Upper lobe of left lung (tissue), 6 donors: ENCODE results near the gene AFF3. TPM values are rescaled to one million over a fixed set of nuclear protein-coding genes. Genes with fewer than 3 reads are reported as not detected.
A peak's percentile ranks its signal among the peaks of the same experiment; 100 is the strongest.

Source experiments
- ATAC-seq, 2 donors: fragments of 200-7000 bp; cut with Tn5 transposase; one replicate each; pipeline ENCODE4 v1.9.1; 2022; ENCODE audit warnings: mild to moderate bottlenecking in 2 of 2, moderate library complexity in 2 of 2; ENCODE audit not compliant: low FRiP score in 2 of 2
- DNase-seq, 2 donors: peaks; one replicate each; pipeline ENCODE4 v3.0.0-alpha.2; 2019 to 2020
- H3K27ac ChIP-seq, 4 donors: fragments of 200-600 bp; sonication (generic); one replicate each; pipeline ENCODE4 v1.5.1; 2016 to 2019
- H3K27me3 ChIP-seq, 4 donors: fragments of 200-600 bp; sonication (generic); one replicate each; pipeline ENCODE4 v1.5.1; 2017 to 2019
- H3K36me3 ChIP-seq, 4 donors: fragments of 200-600 bp; sonication (generic); one replicate each; pipeline ENCODE4 v1.5.1; 2016 to 2019
- H3K4me1 ChIP-seq, 4 donors: fragments of 200-600 bp; sonication (generic); one replicate each; pipeline ENCODE4 v1.5.1; 2018 to 2019
- H3K4me3 ChIP-seq, 4 donors: fragments of 200-600 bp; sonication (generic); one replicate each; pipeline ENCODE4 v1.5.1; 2017 to 2019; ENCODE audit warnings: mild to moderate bottlenecking in 2 of 4, moderate library complexity in 1 of 4
- H3K9me3 ChIP-seq, 4 donors: fragments of 200-600 bp; sonication (generic); one replicate each; pipeline ENCODE4 v1.5.1; 2018 to 2019
- EP300 ChIP-seq, 4 donors: sonication (generic); formaldehyde crosslinking; IDR thresholded peaks; one replicate each; pipeline ENCODE4 v1.5.1; 2017; ENCODE audit warnings: antibody characterized with exemption in 4 of 4, control low read depth in 2 of 4
- POLR2A ChIP-seq, 4 donors: fragments of 450-650 bp; IDR thresholded peaks; one replicate each; pipeline ENCODE4 v1.5.1; 2016 to 2017; ENCODE audit warnings: antibody characterized with exemption in 4 of 4, mild to moderate bottlenecking in 2 of 4
- POLR2AphosphoS5 ChIP-seq, 2 donors: sonication (generic); formaldehyde crosslinking; IDR thresholded peaks; one replicate each; pipeline ENCODE4 v1.5.1; 2017; ENCODE audit warnings: antibody characterized with exemption in 2 of 2
- WGBS, 2 donors: methylation state at CpG; one replicate each; pipeline ENCODE4 v1.1.5; 2017 to 2018; 5-methylcytosine and 5-hydroxymethylcytosine counted together
- total RNA-seq, 6 donors: library from RNA; depleted of rRNA in 4 of 6; stranded (reverse); fragments of >200 nt in 4 of 6; gene quantifications; one replicate each; pipeline versions ENCODE4 v1.1.0 to v1.2.1, GENCODE V29; 2016 to 2021
- TF ChIP-seq, protein P1 (sequence below), 6 experiments: fragments of 450-650 bp in 4 of 6; fragments of 200-600 bp in 2 of 6; sonication (generic) in 2 of 6; IDR thresholded peaks; one replicate each; pipeline ENCODE4 v1.5.1; 2016 to 2019; ENCODE audit warnings: antibody characterized with exemption in 6 of 6
- donor health status: DM: no; HTN: no; CAD: no; lungs with moderate emphysema.
- donor health status: DM: no; HTN: yes; CAD: no; lungs with severe emphysema.

The AFF3 gene
- total RNA-seq, 6 donors from 2014 or later, result 21.0 to 195 (median 47.9) TPM

DNA sequence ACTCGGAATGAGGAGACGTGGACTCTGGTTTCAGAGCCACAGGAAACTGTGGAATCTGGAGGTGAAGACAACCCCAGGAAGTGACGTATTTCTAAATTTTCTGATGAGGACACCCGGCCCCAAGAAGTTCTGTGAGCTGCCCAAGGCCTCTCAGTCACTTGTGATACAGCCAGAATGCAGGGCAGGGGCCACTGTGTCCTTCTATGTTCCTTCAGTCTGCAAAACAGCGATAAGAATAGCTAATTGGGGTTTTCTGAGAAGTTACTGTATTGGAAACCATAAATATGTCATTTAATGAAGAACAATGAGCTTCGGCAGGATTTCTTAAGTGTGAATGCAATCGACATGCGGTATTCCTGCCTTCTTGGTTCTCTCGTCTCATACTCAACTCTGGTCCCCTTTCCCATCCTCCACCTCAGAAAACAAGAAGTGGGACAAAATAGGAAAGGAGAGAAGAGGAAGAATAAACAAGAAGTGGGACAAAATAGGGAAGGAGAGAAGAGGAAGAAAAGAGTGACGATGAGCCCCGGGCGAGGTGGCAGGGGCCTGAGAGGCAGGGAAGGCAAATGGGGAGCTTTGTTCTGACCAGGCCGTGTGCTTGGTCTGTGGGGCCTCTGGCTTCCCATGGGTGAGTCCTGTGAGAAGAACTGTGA lies 370.6 kb downstream of the AFF3 start:
- Histone ChIP-seq H3K4me1 (no peaks in the 10 kb centered on the region), H3K27me3 (no peaks in the 10 kb centered on the region), H3K36me3 (no peaks in the 10 kb centered on the region), H3K4me3 (no peak overlapping the region), H3K27ac (peak overlapping the region in 3 of 4 donors; percentile 13 to 44 (median 15)), H3K9me3 (peaks cover 0 to 3% (median 0%) of the 10 kb centered on the region in 4 donors)
- DNase-seq, result peak; percentile 20 to 59
- 72 to 84% methylated on average over 13 of the region's 13 CpGs for WGBS, 2 donors
- TF ChIP-seq EP300 (IDR thresholded peaks at IDR 0.05) (no peak), POLR2A (IDR thresholded peaks at IDR 0.05) (no peak), POLR2AphosphoS5 (IDR thresholded peaks at IDR 0.05) (no peak)
- TF ChIP-seq, protein P1, sequence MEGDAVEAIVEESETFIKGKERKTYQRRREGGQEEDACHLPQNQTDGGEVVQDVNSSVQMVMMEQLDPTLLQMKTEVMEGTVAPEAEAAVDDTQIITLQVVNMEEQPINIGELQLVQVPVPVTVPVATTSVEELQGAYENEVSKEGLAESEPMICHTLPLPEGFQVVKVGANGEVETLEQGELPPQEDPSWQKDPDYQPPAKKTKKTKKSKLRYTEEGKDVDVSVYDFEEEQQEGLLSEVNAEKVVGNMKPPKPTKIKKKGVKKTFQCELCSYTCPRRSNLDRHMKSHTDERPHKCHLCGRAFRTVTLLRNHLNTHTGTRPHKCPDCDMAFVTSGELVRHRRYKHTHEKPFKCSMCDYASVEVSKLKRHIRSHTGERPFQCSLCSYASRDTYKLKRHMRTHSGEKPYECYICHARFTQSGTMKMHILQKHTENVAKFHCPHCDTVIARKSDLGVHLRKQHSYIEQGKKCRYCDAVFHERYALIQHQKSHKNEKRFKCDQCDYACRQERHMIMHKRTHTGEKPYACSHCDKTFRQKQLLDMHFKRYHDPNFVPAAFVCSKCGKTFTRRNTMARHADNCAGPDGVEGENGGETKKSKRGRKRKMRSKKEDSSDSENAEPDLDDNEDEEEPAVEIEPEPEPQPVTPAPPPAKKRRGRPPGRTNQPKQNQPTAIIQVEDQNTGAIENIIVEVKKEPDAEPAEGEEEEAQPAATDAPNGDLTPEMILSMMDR (IDR thresholded peaks at IDR 0.05), result no peak
- peak; percentile 54 to 84 for ATAC-seq

DNA sequence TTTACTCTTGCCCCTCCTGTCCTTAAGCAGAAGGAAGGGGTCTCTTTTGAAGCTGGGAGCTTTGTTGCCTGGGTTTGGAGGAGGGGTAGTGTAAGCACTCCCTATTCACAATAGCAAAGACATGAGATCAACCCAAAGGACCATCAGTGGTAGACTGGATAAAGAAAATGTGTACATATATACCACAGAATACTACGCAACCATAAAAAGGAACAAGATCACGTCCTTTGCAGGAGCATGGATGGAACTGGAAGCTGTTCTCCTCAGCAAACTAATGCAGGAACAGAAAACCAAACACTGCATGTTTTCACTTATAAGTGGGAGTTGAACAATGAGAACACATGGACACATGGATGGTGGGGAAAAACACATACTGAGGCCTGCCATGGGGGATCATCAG lies 371.5 kb downstream of the AFF3 start:
- ATAC-seq (no peak), DNase-seq (no peak)
- Histone ChIP-seq H3K4me3 (no peak overlapping the region), H3K27me3 (no peaks in the 10 kb centered on the region), H3K4me1 (no peaks in the 10 kb centered on the region), H3K36me3 (no peaks in the 10 kb centered on the region), H3K27ac (no peak overlapping the region), H3K9me3 (peaks cover 0 to 3% (median 0%) of the 10 kb centered on the region in 4 donors)
- WGBS, 2 donors, result 34 to 45% methylated on average over 2 of the region's 2 CpGs
- TF ChIP-seq EP300 (IDR thresholded peaks at IDR 0.05), result no peak
- TF ChIP-seq POLR2A (IDR thresholded peaks at IDR 0.05), result no peak
- no peak for TF ChIP-seq POLR2AphosphoS5 (IDR thresholded peaks at IDR 0.05)
- TF ChIP-seq, protein P1 (IDR thresholded peaks at IDR 0.05), result no peak

DNA sequence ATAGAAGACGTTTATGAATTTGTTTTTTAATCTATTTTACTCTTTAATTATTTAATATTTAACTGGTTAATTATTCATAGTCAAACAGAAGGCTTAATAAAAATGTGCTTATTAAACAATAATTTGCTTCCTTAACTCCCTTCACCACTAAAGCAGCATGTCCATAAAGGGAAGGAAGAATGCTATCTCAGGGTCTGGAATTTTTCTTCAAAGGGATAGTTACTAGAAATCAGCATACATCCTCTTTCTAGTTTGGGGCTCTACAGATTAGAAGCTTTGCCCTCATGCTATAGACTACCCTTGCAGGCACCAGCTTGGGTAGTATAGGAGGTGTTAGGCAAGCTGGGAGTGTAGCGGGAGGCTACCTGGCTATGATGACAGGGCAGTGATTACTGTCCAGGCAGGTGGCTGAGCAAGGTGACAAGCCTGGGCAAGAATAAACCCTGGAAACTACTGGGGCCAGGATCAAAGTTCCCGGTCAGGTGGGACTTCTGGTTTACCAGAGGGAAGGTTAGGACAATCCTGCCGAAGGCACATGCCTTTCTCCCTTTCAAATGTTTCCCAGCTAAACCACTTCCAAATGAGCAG lies 376.6 kb downstream of the AFF3 start:
- H3K9me3 ChIP-seq, result peaks cover 0 to 3% (median 0%) of the 10 kb centered on the region in 4 donors
- H3K27ac ChIP-seq, result no peak overlapping the region
- TF ChIP-seq, protein P1 (IDR thresholded peaks at IDR 0.05), result no peak
- TF ChIP-seq EP300 (IDR thresholded peaks at IDR 0.05) (no peak), POLR2AphosphoS5 (IDR thresholded peaks at IDR 0.05) (no peak), POLR2A (IDR thresholded peaks at IDR 0.05) (no peak)
- DNase-seq (no peak), ATAC-seq (no peak)
- no peaks in the 10 kb centered on the region for H3K27me3 ChIP-seq
- H3K36me3 ChIP-seq, result no peaks in the 10 kb centered on the region
- 87 to 97% methylated on average over 4 of the region's 4 CpGs for WGBS, 2 donors
- H3K4me3 ChIP-seq, result no peak overlapping the region
- no peaks in the 10 kb centered on the region for H3K4me1 ChIP-seq

DNA sequence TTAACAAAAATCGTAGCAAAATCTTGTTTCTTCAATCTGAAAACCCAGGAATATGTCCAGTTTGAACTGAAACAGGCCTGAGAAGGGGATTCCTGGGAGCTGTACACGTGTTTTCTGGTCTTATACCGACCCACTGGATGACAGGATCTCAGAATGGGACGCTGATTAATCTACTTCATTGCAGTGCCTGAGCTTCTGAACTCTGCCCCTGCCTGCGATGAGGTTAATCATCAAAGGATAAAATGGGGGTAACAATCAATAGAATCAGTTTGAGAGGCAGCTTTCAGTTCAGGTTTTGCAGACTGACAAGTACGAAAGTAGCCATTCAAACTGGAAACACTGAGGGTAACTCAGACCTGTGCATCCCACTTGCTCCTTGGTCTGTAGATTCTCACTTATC lies 378.6 kb downstream of the AFF3 start:
- 85 to 90% methylated on average over 6 of the region's 6 CpGs for WGBS, 2 donors
- Histone ChIP-seq H3K27me3 (no peaks in the 10 kb centered on the region), H3K36me3 (no peaks in the 10 kb centered on the region), H3K9me3 (no peaks in the 10 kb centered on the region), H3K4me3 (no peak overlapping the region), H3K4me1 (no peaks in the 10 kb centered on the region), H3K27ac (no peak overlapping the region)
- TF ChIP-seq EP300 (IDR thresholded peaks at IDR 0.05), result no peak
- no peak for ATAC-seq
- no peak for DNase-seq

DNA sequence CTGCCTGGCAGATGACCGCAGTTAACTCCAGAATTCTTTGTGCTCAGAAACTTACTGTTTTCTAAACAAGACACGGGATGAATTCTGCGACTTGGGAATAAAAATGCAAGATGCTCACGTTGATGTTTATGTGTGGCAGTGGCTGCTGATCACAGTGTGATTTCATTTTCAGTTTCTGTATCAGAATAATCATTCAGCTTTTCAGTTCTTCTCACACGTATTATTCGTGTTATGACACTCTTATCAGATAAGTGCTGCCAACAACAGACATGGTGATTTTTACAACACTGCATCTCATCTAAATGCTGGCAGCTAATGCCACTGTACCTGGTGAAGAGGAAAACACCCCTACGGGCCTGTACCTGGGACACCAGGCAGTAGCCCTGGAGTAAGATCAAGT lies 379.7 kb downstream of the AFF3 start:
- Histone ChIP-seq H3K27me3 (no peaks in the 10 kb centered on the region), H3K4me1 (no peaks in the 10 kb centered on the region), H3K9me3 (no peaks in the 10 kb centered on the region), H3K27ac (no peak overlapping the region), H3K4me3 (no peak overlapping the region), H3K36me3 (no peaks in the 10 kb centered on the region)
- TF ChIP-seq EP300 (IDR thresholded peaks at IDR 0.05) (no peak), POLR2AphosphoS5 (IDR thresholded peaks at IDR 0.05) (no peak)
- TF ChIP-seq, protein P1 (IDR thresholded peaks at IDR 0.05), result no peak
- 70 to 72% methylated on average over 7 of the region's 7 CpGs for WGBS, 2 donors
- no peak for DNase-seq
- no peak for ATAC-seq
